ENCODE data around the gene MOB4.

The MOB4 gene

GRCh38 chr2:197591339-197592072, 75.6 kb downstream of the MOB4 start:
- DNase-seq (ENCODE audit: low spot score), result no peak

DNA sequence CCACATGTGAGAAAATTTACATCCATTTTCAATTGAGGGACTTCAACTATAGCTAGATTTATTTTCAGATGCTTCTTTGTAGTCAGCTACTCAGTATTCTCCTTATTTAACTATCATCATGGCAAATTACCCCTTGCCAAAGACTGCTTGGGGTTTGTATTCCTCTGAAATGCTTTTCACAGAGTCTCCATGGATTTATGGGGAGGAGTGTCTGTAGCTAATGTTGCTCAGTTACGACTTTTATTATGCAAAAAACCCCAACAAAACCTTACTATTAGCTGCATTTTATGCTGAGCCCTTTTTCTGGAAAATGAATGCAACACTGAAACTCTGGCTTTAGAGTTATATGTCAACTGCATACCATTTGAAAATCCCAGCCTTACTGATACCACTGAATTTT, 80.9 kb downstream of the MOB4 start:
- no peak for DNase-seq (ENCODE audit: low spot score)

DNA sequence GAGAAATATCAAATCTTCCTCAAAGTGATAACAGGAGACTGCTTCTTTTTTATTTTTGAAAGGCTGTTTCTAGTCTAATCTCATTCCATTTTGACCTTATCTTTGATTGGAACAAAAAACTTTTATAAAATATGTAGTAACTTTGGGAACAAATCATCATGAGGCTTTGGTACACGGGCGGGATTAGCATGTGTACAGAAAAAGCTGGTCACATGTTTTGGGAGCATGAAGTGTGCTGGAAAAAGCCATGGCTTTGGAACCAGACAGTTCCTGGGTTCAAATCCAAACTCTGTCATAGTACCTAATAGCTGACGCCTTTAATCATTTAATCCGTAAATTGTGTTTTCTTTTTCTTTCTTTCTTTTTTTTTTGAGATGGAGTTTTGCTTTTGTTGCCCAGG, 81.3 kb downstream of the MOB4 start:
- no peak for DNase-seq (ENCODE audit: low spot score)

DNA sequence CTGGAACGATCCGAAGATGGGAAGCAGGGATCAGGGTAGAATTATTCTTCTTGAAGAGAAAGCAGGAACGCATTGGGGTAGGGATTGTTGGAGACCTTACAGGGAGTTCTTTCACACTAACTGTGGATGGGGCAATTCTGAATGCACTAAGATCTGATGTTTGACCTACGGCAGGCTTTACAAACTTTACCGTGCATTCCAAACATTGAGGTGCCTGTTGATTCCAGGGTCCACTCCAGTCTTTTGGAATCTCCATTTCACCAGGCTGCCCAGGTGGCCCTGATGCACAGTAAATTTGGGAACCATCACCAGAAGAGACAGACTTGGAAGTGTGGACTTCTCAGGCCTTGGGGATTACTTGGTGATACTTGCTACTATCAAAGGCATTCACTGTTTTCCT, 82.6 kb downstream of the MOB4 start:
- DNase-seq (ENCODE audit: low spot score), result no peak

GRCh38 chr2:197599285-197599965, 83.6 kb downstream of the MOB4 start:
- peak; percentile 31 for DNase-seq (ENCODE audit: low spot score)

GRCh38 chr2:197600306-197600705, 84.4 kb downstream of the MOB4 start:
- DNase-seq (ENCODE audit: low spot score), result no peak

DNA sequence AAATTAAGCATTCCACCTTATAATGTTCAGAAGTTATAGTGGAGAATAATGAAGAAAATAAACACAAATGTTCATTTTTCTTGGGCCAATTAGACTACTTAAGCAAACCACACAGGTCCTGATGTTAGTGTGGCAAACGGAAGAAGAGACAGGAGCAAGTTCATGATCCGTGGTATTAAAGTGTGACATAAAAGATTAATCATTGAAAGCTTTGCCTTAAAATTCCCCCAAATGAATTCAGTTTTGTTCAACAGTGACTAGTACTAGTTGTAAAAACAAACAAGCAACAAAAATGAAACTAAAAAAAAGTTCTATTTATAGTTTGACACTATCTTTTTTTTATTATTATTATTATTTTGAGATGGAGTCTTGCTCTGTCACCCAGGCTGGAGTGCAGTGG, 85.9 kb downstream of the MOB4 start:
- DNase-seq (ENCODE audit: low spot score), result no peak

Data from germinal center (tissue), 1 donor.